ENCODE measurements around the gene ERC1. TPM values are rescaled to one million over a fixed set of nuclear protein-coding genes. Genes with fewer than 3 reads are reported as not detected.

The ERC1 gene
- total and polyA plus RNA-seq, 2 experiments from 2014 or later: 18.4 to 29.7 TPM

GRCh38 chr12:1496162-1496900 is 505.3 kb downstream of the ERC1 start:
- no peaks in the 10 kb centered on the region for H3K27me3 ChIP-seq
- H3K27ac ChIP-seq: no peak overlapping the region
- H3K9me3 ChIP-seq (ENCODE audit: low read depth): no peaks in the 10 kb centered on the region
- no peaks in the 10 kb centered on the region for H3K9me2 ChIP-seq (replicated peaks; ENCODE audit: insufficient read depth)
- H4K20me1 ChIP-seq (ENCODE audit: insufficient read depth, poor library complexity, severe bottlenecking): no peaks in the 10 kb centered on the region
- DNase-seq (ENCODE audit: low spot score): no peak
- no peak overlapping the region for H2AFZ ChIP-seq
- H3K36me3 ChIP-seq (replicated peaks; ENCODE audit: insufficient read depth, low read depth): no peaks in the 10 kb centered on the region
- no peak overlapping the region for H3K4me3 ChIP-seq
- H3K79me2 ChIP-seq: no peaks in the 10 kb centered on the region
- 78% methylated on average over 23 of the region's 23 CpGs for WGBS (ENCODE audit: low lambda C conversion rate, missing lambda C conversion rate)
- TF ChIP-seq CTCF (IDR thresholded peaks at IDR 0.05; ENCODE audit: poor library complexity) (no peak), EZH2 (IDR thresholded peaks at IDR 0.05; ENCODE audit: borderline replicate concordance) (no peak), EZH2phosphoT487 (IDR thresholded peaks at IDR 0.05; ENCODE audit: low read depth, severe bottlenecking, unreplicated experiment) (no peak)
- peaks cover 5% of the 10 kb centered on the region for H3K4me1 ChIP-seq (ENCODE audit: insufficient read depth)
- peak overlapping the region; percentile 5 for H3K4me2 ChIP-seq

- Histone ChIP-seq H3K27ac (no peak overlapping the region), H3K9me3 (ENCODE audit: low read depth) (no peaks in the 10 kb centered on the region), H3K4me1 (ENCODE audit: insufficient read depth) (peaks cover 5% of the 10 kb centered on the region), H3K4me3 (no peak overlapping the region), H4K20me1 (ENCODE audit: insufficient read depth, poor library complexity, severe bottlenecking) (no peaks in the 10 kb centered on the region), H3K9me2 (replicated peaks; ENCODE audit: insufficient read depth) (no peaks in the 10 kb centered on the region), H3K79me2 (no peaks in the 10 kb centered on the region), H3K27me3 (no peaks in the 10 kb centered on the region), H2AFZ (no peak overlapping the region), H3K4me2 (no peak overlapping the region), H3K36me3 (replicated peaks; ENCODE audit: insufficient read depth, low read depth) (no peaks in the 10 kb centered on the region)
- DNase-seq (ENCODE audit: low spot score): no peak
- 95% methylated on average over 4 of the region's 4 CpGs for WGBS (ENCODE audit: low lambda C conversion rate, missing lambda C conversion rate)
- no peak for TF ChIP-seq EZH2 (IDR thresholded peaks at IDR 0.05; ENCODE audit: borderline replicate concordance)
Measured at GRCh38 chr12:1497161-1497560, 506.1 kb downstream of the ERC1 start.

- Histone ChIP-seq H3K4me1 (ENCODE audit: insufficient read depth) (peaks cover 5% of the 10 kb centered on the region), H3K4me3 (no peak overlapping the region), H4K20me1 (ENCODE audit: insufficient read depth, poor library complexity, severe bottlenecking) (no peaks in the 10 kb centered on the region), H3K27me3 (no peaks in the 10 kb centered on the region), H3K79me2 (no peaks in the 10 kb centered on the region), H3K9me3 (ENCODE audit: low read depth) (no peaks in the 10 kb centered on the region), H3K4me2 (no peak overlapping the region), H3K27ac (no peak overlapping the region), H3K36me3 (replicated peaks; ENCODE audit: insufficient read depth, low read depth) (no peaks in the 10 kb centered on the region), H3K9me2 (replicated peaks; ENCODE audit: insufficient read depth) (no peaks in the 10 kb centered on the region), H2AFZ (no peak overlapping the region)
- no peak for TF ChIP-seq EZH2phosphoT487 (IDR thresholded peaks at IDR 0.05; ENCODE audit: low read depth, severe bottlenecking, unreplicated experiment)
- TF ChIP-seq EZH2 (IDR thresholded peaks at IDR 0.05; ENCODE audit: borderline replicate concordance): no peak
- 87% methylated on average over 18 of the region's 18 CpGs for WGBS (ENCODE audit: low lambda C conversion rate, missing lambda C conversion rate)
- no peak for DNase-seq (ENCODE audit: low spot score)
Measured at GRCh38 chr12:1498199-1498740, 507.2 kb downstream of the ERC1 start.

GRCh38 chr12:1499351-1499750 is 508.3 kb downstream of the ERC1 start:
- Histone ChIP-seq H3K9me3 (ENCODE audit: low read depth) (no peaks in the 10 kb centered on the region), H3K27me3 (no peaks in the 10 kb centered on the region), H3K9me2 (replicated peaks; ENCODE audit: insufficient read depth) (no peaks in the 10 kb centered on the region), H3K36me3 (replicated peaks; ENCODE audit: insufficient read depth, low read depth) (no peaks in the 10 kb centered on the region), H3K4me3 (no peak overlapping the region), H3K4me1 (ENCODE audit: insufficient read depth) (peaks cover 5% of the 10 kb centered on the region), H3K27ac (no peak overlapping the region), H3K4me2 (no peak overlapping the region), H3K79me2 (no peaks in the 10 kb centered on the region), H2AFZ (no peak overlapping the region), H4K20me1 (ENCODE audit: insufficient read depth, poor library complexity, severe bottlenecking) (no peaks in the 10 kb centered on the region)
- no peak for TF ChIP-seq EZH2phosphoT487 (IDR thresholded peaks at IDR 0.05; ENCODE audit: low read depth, severe bottlenecking, unreplicated experiment)
- no peak for TF ChIP-seq CTCF (IDR thresholded peaks at IDR 0.05; ENCODE audit: poor library complexity)
- no peak for TF ChIP-seq EZH2 (IDR thresholded peaks at IDR 0.05; ENCODE audit: borderline replicate concordance)
- 97% methylated on average over 12 of the region's 12 CpGs for WGBS (ENCODE audit: low lambda C conversion rate, missing lambda C conversion rate)
- DNase-seq (ENCODE audit: low spot score): no peak

Data from hepatocyte (in vitro differentiated cells).